ENCODE measurements around the gene SCAPER. TPM values are rescaled to one million over a fixed set of nuclear protein-coding genes. Genes with fewer than 3 reads are reported as not detected.
A peak's percentile ranks its signal among the peaks of the same experiment; 100 is the strongest.

Gene SCAPER
- total RNA-seq, 2 donors from 2014 or later = 16.6 to 27.9 TPM

GRCh38 chr15:76648732-76649444 lies 256.3 kb downstream of the SCAPER start:
- DNase-seq = no peak
- ATAC-seq = no peak
- intact Hi-C loops (cut with DNase I, micrococcal nuclease) = no loop called here

- intact Hi-C loops (cut with DNase I, micrococcal nuclease) = no loop called here
- DNase-seq = no peak
- no peak for ATAC-seq
Observed at GRCh38 chr15:76647612-76648011, 257.5 kb downstream of the SCAPER start.

GRCh38 chr15:76644646-76645045 lies 260.5 kb downstream of the SCAPER start:
- intact Hi-C loops (cut with DNase I, micrococcal nuclease) = no loop called here
- ATAC-seq = no peak
- DNase-seq = no peak

- intact Hi-C loops (cut with DNase I, micrococcal nuclease) = no loop called here
- ATAC-seq (no peak), DNase-seq (no peak)
Observed at GRCh38 chr15:76642671-76643070, 262.5 kb downstream of the SCAPER start.

DNA sequence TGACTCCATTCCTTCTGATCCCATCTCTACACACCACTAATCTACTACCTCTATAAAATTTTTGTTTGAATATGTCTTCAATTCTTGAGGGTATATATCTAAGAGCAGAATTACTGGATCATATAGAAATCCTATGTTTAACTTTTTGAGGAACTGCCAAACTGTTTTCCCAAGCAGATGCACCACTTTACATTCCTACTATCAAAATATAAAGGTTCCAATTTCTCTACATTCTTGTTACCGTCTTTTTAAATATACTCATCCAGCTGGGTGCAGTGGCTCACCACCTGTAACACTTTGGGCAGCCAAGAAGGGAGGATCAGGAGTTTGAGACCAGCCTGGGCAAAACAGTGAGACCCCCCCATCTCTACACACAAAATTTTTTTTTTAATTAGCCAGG lies 268.0 kb downstream of the SCAPER start:
- intact Hi-C loops (cut with DNase I, micrococcal nuclease) = no loop called here
- ATAC-seq = no peak
- no peak for DNase-seq

GRCh38 chr15:76636059-76636458 lies 269.1 kb downstream of the SCAPER start:
- ATAC-seq (no peak), DNase-seq (no peak)
- intact Hi-C loops (cut with DNase I, micrococcal nuclease) = no loop called here

- intact Hi-C loops (cut with DNase I, micrococcal nuclease) = no loop called here
- DNase-seq (no peak), ATAC-seq (no peak)
Observed at GRCh38 chr15:76626611-76627010, 278.5 kb downstream of the SCAPER start.

GRCh38 chr15:76625267-76625666 lies 279.9 kb downstream of the SCAPER start:
- intact Hi-C loops (cut with DNase I, micrococcal nuclease) = no loop called here
- ATAC-seq = no peak
- DNase-seq = no peak

DNA sequence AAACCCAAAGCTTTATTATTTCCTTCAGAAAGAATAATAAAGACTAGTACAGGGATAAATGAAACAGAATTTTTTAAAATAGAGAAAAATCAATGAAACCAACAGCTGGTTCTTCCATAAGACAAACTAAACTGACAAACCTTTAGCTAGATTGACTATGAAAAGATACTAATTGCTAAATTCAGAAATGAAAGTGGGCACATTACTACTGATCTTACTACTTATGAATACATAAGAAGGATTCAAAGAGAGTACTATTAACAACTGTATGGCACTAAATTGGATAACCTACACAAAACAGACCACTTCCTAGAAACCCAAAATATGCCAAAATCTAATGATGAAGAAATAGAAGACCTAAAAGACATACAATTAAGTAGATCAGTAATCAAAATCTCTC lies 290.4 kb downstream of the SCAPER start:
- no peak for ATAC-seq
- intact Hi-C loops (cut with DNase I, micrococcal nuclease) = loop anchor here in 1 of 2 donors (10.0 kb wide), 1 partner anchor 50 kb away; no protein-coding TSS in a partner anchor
- no peak for DNase-seq

DNA sequence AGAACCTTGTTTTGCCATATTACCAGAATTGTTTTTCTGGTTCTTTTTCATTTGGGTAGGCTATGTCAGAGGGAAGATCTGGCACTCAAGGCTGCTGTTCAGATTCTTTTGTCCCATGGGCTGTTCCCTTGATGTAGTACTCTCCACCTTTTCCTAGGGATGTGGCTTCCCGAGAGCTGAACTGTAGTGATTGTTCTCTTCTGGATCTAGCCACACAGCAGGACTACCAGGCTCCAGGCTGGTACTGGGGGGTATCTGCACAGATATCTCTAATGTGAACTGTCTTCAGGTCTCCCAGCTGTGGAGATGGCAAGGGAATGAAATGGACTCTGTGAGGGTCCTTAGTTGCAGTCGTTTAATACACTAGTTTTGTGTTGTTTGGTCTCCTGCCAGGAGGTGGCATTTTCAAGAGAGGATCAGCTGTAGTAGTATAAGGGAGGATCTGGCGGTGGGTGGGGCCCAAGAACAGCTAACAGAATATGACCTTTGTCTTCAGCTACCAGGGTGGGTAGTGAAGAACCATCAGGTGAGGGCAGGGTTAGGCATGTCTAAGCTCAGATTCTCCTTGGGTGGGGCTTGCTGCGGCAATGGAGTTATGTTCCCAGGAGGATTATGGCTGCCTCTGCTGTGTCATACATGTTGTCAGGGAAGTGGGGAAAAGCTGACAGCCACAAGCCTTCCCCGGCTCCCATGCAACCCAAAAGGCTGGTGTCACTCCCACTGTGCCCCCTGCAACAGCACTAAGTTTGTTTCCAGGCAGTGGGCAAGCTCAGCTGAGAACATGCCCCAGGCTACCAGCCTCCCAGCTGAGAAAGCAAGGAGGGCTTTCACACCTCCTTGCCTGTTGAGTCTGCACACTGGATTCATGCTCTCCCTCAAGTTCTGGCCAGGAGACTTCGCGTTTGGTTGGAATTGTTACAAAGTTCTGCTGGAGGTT lies 316.1 kb downstream of the SCAPER start:
- intact Hi-C loops (cut with DNase I, micrococcal nuclease) = no loop called here
- peak; percentile 82 to 87 for DNase-seq
- peak; percentile 100 for ATAC-seq

DNA sequence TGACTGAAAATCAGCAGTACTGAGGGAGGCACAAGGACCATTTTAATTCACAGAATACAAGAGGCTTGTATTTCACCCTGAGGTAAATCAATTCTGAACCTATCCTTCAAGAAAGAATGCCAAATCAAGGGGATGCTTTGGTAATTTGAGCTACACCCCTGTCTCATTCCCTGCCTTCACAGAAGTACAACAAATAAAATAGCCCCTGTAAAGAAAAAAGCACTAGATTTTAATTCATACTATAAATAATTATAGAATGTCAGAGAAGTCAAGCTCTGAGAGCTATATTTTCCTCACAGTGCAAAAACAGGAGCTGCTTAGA lies 319.6 kb downstream of the SCAPER start:
- DNase-seq (no peak), ATAC-seq (no peak)
- intact Hi-C loops (cut with DNase I, micrococcal nuclease) = no loop called here

DNA sequence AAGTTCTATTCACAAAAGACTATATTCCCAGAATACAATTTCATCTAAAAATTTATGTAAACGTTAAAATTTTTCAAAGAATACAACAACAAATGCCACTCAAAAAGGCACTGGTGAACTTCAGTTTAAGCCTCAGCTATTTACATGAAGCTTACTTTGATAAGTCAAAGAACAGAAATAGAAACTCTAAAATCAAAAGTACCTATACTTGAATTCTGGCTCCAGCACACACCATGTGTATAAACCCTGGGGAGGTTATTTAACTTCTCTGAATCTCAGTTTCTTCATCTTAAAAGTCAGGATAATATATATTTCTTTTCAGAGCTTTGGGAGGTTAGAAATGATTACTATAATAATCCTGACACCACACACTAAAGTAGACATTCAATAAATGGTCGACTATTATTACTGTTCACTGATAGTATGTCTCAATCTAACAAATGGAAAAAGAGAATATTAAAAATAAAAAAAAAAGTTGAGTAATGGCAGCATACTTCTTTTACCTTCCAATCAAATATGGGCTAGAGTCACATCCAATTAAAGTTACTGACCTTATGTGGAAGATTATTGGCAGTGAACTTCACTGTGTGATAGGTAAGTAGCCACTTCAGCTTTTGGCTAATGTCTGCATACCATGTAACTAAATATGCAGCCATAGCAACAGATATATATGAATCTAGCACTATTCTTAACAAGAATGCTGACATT lies 320.1 kb downstream of the SCAPER start:
- intact Hi-C loops (cut with DNase I, micrococcal nuclease) = no loop called here

GRCh38 chr15:76582550-76582949 lies 322.6 kb downstream of the SCAPER start:
- ATAC-seq (no peak), DNase-seq (no peak)
- intact Hi-C loops (cut with DNase I, micrococcal nuclease) = no loop called here

More for the DNA sequence above, 320.1 kb downstream of the SCAPER start:
- no peak for ATAC-seq
- no peak for DNase-seq

DNA sequence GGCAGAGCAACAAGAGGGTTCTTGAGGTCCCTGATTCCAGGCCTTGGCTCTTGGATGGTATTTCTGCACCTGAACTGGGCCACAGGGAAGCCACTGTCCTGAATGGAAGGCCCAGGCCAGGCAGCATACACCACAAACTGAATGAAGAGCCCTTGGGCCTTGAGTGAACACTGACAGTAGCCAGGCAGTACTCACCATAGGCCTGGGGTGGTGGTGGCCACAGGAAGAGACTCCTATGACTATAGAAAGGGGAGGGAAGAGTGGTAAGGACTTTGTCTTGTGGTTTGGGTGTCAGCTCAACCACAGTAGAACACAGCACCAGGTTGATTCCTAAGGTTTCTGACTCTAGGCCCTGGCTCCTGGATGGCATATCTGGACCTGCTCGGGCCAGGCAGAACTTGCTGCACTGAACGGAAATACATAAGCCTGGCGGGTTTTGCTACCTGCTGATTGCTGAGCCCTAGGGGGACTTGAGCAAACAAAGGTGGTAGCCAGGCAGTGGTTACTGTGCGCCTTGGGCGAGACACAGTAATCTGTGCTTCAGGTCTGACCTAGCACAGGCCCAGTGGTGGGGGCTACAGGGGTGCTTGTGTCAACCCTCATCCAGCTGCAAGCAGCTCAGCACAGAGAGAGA lies 327.1 kb downstream of the SCAPER start:
- ATAC-seq (peak; percentile 31), DNase-seq (peak in 1 of 2 donors; percentile 4)
- intact Hi-C loops (cut with DNase I, micrococcal nuclease) = no loop called here

- intact Hi-C loops (cut with DNase I, micrococcal nuclease) = no loop called here
- DNase-seq (peak; percentile 82 to 84), ATAC-seq (peak; percentile 98)
Observed at GRCh38 chr15:76576523-76577279, 328.4 kb downstream of the SCAPER start.

- DNase-seq (no peak), ATAC-seq (no peak)
- intact Hi-C loops (cut with DNase I, micrococcal nuclease) = no loop called here
Observed at GRCh38 chr15:76575679-76576078, 329.5 kb downstream of the SCAPER start.

- intact Hi-C loops (cut with DNase I, micrococcal nuclease) = no loop called here
- no peak for DNase-seq
- no peak for ATAC-seq
Observed at GRCh38 chr15:76575274-76575673, 329.9 kb downstream of the SCAPER start.

DNA sequence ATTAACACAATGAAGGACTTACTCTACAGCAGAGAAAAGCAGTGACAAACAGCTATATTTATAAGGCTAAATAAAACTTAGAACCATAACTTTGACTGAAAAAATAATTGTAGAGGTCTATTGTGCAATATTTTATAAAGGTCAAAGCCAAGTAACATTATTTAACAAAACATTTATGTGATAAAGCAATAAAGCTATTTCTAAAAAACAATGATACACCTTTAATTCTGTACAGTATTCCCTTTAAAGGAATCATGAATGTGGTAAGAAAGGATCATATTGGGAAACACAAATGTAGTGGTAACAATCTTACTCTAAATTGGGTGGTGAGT lies 332.2 kb downstream of the SCAPER start:
- intact Hi-C loops (cut with DNase I, micrococcal nuclease) = no loop called here
- DNase-seq (no peak), ATAC-seq (no peak)

GRCh38 chr15:76566276-76566675 lies 338.9 kb downstream of the SCAPER start:
- ATAC-seq (no peak), DNase-seq (no peak)
- intact Hi-C loops (cut with DNase I, micrococcal nuclease) = no loop called here

Data from left colon (tissue), 2 donors.